Transverse colon (tissue), 4 donors: ENCODE results near the gene PPP1R37.

Source experiments
- CTCF ChIP-seq, 5 experiments: fragments of 200-600 bp in 3 of 5; fragments of 450-650 bp in 2 of 5; sonication (generic) in 3 of 5; IDR thresholded peaks; 1 replicate in 2 of 5; 2 replicates in 3 of 5; pipeline ENCODE4 v1.5.1; 2016 to 2017; ENCODE audit warnings: antibody characterized with exemption in 5 of 5, inconsistent platforms in 3 of 5, mild to moderate bottlenecking in 2 of 5, moderate library complexity in 1 of 5
- EP300 ChIP-seq: sonication (generic); formaldehyde crosslinking; IDR thresholded peaks from one replicate; pipeline ENCODE4 v1.6.1; 2017; ENCODE audit warnings: antibody characterized with exemption, low read depth
- POLR2A ChIP-seq: fragments of 450-650 bp; IDR thresholded peaks from one replicate; pipeline ENCODE4 v1.6.1; 2016; ENCODE audit warnings: antibody characterized with exemption, mild to moderate bottlenecking, moderate library complexity
- POLR2AphosphoS5 ChIP-seq, 3 donors: sonication (generic); formaldehyde crosslinking; IDR thresholded peaks; one replicate each; pipeline ENCODE4 v1.6.1; 2016; ENCODE audit warnings: antibody characterized with exemption in 3 of 3

DNA sequence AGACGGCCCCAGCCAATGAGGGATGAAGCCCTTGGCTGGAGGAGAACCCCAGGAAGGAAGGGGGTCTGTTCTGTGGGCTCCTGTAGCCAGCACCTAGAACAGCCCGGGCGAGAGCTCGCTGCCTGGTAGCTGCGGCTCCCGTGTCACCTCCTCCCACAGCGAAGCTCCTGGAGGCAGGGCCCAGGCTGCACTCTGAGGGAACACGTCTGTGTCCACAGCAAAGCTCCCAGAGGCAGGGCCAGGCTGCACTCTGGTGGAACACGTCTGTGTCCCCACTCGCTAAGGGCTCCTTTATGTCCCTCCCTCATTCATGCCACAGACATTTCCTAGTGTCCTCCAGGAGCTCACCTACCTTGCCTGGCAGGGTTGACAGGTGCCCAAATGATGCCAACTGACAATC, 76.6 kb downstream of the PPP1R37 start:
- TF ChIP-seq CTCF (IDR thresholded peaks at IDR 0.05) = no peak
- no peak for TF ChIP-seq EP300
- no peak for TF ChIP-seq POLR2A
- TF ChIP-seq POLR2AphosphoS5 (IDR thresholded peaks at IDR 0.05) = no peak
